ENCODE data around the gene NOG.

DNA sequence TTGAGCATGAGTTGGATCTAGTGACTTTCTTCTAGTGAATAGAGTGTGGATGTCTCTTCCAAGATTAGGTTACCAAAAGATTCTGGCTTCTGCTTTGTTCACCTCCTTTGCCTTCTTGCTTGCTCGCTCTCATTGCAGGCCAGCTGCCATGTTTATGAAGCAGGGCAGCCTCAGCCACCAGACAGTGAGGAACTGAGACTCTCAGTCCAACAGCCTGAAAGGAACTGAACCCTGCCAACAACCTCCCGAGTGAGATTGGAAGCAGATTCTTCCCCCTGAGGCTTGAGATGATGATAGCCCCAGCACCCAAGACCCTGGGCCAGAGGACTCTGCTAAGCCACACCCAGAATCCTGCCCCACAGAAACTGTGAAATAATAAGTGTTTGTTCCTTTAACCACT, 48.4 kb downstream of the NOG start:
- TF ChIP-seq POLR2A (IDR thresholded peaks at IDR 0.05) = no peak
- TF ChIP-seq EP300 (IDR thresholded peaks at IDR 0.05) = no peak

Data from ovary (tissue), 1 donor.